HG02588 (cell line): ENCODE data around the gene ABCA3.

Source experiments
- ATAC-seq: cut with Tn5 transposase; IDR thresholded peaks from one replicate; pipeline ENCODE4 v1.9.1; 2021; ENCODE audit warnings: mild to moderate bottlenecking, moderate library complexity; ENCODE audit not compliant: unreplicated experiment

Gene ABCA3

GRCh38 chr16:2358811-2359210 lies 18.3 kb upstream of the ABCA3 start:
- no peak for ATAC-seq

DNA sequence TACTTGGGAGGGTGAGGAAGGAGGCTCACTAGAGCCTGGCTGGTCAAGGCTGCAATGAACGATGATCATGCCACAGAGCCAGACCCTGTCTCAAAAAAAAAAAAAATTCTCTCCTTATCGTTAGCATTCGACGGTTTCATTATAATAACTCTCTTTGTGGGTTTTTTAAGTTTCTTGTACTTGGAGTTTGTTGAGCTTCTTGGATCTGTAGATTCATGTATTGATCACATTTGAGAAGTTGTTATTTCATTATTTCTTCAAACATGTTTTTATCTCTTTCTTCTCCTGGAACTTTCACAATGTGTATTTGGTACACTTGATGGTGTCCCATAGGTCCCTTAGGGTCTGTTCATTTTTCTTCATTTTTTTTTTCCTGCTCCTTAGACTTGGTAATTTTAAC lies 16.8 kb upstream of the ABCA3 start:
- no peak for ATAC-seq

DNA sequence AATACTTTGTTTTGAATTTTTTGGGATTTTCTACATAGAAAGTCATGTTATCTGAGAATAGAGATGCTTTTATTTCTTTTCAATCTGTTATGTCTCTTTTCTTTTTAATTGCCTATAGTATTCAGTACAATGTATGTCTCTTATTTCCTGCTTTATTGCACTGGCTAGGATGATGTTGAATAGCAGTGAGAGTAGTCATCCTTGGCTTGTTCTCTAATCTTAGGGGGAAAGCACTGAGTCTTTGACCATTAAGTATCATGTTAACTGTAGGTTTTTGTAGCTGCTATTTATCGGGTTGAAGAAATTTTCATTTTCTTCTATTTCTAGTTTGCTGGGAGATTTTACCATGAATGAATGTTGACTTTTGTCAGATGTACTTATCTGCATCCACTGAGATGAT lies 10.0 kb upstream of the ABCA3 start:
- no peak for ATAC-seq

GRCh38 chr16:2343211-2343610 lies 2.7 kb upstream of the ABCA3 start:
- no peak for ATAC-seq

GRCh38 chr16:2341456-2342447 lies 1.2 kb upstream of the ABCA3 start:
- ATAC-seq = no peak

DNA sequence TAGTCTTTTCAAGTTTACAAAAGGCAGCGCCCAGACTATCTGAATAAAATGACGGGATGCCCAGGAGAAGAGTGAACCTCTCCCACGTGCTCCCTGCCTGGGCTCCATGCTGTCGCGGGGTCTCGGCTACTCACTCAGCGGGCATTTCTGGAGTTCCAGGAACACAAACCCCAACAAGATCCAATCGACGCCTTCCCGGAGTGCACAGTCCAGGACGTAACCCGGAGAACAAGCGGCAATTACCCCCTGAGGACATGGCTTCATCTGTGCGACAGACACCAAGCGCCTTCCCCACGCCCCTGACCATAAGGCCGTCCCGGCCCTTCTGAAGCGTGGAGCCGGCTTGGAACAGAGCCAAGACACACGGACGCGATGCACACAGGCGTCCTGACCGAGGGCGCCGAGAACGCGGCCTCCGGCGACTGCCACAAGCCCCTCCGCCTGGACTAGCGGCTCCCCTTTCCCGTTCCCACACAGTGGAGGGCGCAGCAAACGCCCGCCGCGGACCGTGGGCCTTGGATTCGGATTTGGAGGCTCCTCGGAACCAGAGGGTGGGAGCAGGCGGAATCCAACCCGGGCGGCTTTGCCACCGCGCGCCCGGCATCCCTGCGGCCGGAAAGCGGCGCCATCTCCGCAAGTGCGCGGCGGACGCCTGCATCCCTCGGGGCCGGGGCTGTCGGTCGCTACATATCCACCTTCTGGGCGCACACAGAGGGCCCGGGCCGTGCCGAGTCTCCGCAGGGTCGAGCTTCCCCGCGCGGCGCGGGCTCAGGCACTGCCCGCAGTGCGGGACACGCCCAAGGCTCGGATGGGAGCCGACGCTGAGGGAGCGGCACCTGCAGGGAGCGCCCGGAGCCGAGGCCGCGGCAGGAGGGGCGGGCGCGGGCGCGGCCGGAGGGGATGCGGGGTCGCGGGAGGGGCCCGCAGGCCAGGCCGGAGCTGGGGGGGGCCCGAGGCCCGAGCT lies 725 bp downstream of the ABCA3 start:
- peak; percentile 37 for ATAC-seq

- ATAC-seq = no peak
These were observed 2.9 kb downstream of the ABCA3 start for GRCh38 chr16:2337431-2338296.

DNA sequence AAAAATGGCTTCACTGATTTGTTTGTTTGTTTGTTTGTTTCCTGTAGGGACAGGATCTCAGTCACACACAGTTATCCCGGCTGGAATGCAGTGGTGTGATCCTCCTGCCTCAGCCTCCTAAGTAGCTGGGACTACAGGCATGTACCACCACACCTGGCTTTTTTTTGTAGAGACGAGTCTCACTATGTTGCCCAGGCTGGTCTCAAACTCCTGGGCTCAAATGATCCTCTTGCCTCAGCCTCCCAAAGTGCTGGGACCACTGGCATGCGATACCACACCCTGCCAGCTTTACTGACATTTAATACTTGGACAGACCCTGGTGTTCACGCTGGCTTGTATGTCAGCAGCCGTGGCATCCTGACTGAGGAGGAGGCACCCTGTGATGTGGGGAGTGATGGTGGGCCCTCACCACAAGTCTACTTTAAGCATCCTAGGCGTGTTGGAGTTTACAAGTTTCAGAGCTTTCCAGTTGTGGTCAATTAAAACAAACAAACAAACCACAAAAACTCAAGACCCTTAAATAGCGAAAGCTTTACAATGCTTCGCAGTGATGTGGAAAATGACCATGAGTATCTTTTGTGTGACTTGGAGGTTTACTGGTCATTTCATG lies 5.1 kb downstream of the ABCA3 start:
- ATAC-seq = no peak

DNA sequence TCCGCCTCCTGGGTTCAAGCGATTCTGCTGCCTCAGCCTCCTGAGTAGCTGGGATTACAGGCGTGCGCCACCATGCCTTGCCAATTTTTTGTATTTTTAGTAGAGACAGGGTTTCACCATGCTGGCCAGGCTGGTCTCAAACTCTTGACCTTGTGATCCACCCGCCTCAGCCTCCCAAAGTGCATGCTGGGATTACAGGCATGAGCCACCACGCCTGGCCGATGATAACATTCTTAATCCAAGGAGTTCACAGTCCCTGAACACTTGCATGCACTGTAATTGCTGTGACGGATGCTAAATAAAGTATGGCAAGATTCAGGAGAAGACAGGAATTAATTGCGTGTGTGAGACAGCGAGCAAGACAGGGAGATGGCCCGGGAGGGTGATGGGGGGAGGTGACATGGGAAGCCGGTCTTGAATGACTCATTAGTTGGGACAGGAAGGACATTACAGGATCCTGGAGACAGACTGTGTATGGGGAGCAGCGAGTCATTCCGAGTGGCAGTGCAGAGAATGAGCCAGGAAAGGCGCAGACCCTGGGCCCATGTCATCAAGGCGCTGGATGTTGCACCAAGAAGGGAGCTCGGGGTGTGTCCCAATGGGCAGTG lies 6.7 kb downstream of the ABCA3 start:
- ATAC-seq = no peak

DNA sequence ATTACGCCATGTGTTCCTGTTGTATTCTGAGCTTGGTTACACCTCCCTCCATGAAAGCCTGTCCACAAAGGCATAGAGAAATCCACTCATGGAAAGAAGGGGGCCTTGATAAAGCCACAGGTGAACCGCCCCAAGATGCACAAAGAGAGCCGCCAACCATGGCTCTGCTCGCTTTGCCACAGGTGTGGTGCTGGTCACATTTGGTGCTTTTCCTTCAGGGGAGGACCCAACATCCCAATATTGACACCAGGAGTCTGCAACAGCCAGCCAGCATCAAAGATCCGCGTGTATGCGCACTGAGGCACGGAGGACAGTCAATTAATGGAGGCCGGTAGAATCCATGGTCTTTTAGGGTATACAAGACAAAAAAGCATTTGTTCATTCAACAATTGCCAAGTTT lies 7.3 kb downstream of the ABCA3 start:
- ATAC-seq = no peak

- ATAC-seq = no peak
These were observed 8.6 kb downstream of the ABCA3 start for GRCh38 chr16:2331931-2332267.

DNA sequence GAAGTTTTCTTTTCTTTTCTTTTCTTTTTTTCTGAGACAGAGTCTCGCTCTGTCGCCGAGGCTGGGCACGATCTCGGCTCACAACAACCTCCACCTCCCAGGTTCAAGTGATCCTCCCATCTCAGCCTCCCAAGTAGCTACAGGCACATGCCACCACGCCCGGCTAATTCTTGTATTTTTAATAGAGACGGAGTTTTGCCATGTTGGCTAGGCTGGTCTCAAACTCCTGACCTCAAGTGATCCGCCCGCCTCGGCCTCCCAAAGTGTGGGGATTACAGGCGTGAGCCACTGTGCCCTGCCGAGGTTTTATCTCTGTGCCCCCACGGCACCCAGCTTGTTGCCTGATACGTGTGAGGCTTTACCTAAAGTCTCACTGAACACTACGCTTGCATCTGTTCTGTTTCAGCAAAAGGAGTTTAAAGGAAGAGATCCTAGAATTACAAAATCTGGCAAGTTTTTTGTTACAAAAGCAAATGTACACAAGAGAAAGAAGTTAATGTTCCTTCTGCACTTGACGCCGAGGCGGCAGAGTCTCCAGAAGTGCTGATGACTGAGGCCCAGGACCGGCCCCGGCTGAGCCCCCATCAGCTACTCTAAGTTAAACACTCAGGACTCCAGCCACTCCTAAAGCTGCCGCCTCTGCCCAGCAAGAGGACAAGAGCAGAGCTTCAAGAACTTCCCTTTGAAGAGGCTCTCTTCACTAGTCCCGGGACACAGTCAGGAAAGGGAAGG lies 9.2 kb downstream of the ABCA3 start:
- ATAC-seq = no peak

DNA sequence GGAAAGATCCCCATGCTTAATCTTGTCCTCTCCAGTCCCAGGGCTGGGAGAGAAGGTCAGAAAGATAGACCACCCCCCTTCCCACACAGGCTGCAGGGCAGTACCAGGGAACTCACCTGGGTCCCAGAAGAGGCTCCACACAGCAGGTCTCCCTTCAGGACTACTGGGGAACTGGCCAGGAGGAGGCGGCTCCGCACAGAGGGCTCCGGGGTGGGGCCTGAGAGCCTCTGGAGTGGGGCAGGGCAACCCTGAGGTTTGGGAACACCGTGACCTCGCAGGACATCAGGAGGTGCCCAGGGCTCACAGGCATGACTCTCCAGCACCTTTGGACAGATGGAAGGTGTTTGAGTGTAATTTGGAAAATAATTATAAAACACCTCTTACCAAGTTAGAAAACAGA lies 11.0 kb downstream of the ABCA3 start:
- no peak for ATAC-seq

GRCh38 chr16:2328428-2328827 lies 12.1 kb downstream of the ABCA3 start:
- ATAC-seq = no peak

DNA sequence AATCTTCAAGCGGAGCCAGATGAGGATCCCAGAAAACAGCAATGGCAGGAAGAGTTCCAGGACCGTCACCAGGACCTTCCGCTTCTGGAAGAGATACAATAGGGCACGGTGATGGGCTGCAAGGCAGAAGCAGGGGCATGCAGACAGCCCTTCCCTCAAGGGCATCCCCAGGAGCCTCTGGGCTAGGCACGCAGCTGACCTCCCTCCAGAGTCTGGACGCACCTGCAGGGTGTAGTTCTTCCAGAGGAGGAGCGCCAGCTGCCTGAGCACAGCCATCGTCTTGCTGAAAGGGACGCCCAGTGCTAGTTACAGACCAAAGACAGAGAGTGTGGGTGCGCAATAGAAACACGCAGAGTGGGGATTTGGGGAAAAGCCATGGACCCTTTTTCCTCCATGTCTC lies 14.3 kb downstream of the ABCA3 start:
- ATAC-seq = no peak

GRCh38 chr16:2325791-2326190 lies 14.7 kb downstream of the ABCA3 start:
- ATAC-seq = no peak

DNA sequence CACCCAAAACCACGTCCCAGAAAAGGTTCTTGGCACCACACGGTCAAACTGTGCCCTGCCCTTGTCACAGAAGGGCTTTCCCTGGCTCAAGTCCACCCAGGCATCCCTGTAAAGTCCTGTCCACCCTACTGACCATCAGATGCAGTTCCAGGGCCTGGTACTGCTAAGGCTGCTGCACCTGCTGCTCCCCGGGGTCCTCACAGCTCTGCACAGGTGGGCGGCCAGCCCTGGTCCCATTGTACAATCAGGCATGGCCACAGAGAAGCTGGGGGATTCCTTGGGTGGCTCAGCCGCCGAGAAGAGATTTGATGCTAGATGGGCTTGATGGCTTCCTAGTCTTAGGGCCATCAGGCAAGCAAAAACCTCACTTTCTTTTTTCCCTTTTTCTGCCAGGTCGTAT lies 15.3 kb downstream of the ABCA3 start:
- no peak for ATAC-seq

- ATAC-seq = no peak
These were observed 16.1 kb downstream of the ABCA3 start for GRCh38 chr16:2324296-2324859.

DNA sequence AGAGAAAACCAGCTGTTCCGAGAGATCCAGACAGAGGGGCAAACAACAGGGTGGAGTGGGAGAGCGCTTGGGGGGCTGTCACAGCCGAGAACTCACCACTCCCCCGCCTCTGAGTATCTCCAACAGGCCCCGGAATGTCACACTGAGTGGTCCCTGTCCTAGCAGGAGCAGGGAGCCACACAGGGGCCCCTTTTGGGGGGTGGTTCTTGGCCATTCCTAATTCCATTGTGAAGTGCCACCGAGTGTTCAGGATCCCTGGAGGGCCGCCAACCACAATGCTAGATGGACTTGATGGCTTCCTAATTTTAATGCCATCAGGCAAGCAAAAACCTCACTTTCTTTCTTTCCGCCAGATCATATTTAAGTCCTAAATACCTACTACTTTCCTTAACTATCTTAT lies 16.8 kb downstream of the ABCA3 start:
- no peak for ATAC-seq
